Adrenal gland (tissue), 12 donors: Measurements from ENCODE around the gene HOXC6. TPM values are rescaled to one million over a fixed set of nuclear protein-coding genes. Genes with fewer than 3 reads are reported as not detected.

ENCODE experiments used
- DNase-seq, 7 donors: peaks; one replicate each; pipeline ENCODE4 v3.0.0-alpha.2; 2019 to 2020
- H3K27ac ChIP-seq, 5 donors: fragments of 200-600 bp; sonication (generic) in 4 of 5; 1 replicate in 3 of 5; 2 replicates in 2 of 5; pipeline versions ENCODE4 v1.5.1 to v1.8.0; 2016 to 2020; ENCODE audit warnings: mild to moderate bottlenecking in 1 of 5
- H3K27me3 ChIP-seq: fragments of 200-600 bp; 2 replicates; pipeline ENCODE4 v1.8.0; 2021
- H3K36me3 ChIP-seq, 2 donors: fragments of 200-600 bp; replicated peaks in 1 of 2; 1 replicate in 1 of 2; 2 replicates in 1 of 2; pipeline versions ENCODE4 v1.5.1 to v1.8.0; 2018 to 2022
- H3K4me1 ChIP-seq, 2 donors: fragments of 200-600 bp; replicated peaks in 1 of 2; 1 replicate in 1 of 2; 2 replicates in 1 of 2; pipeline versions ENCODE4 v1.5.1 to v1.8.0; 2018 to 2021
- H3K4me3 ChIP-seq, 4 donors: fragments of 200-600 bp; sonication (generic) in 3 of 4; one replicate each; pipeline ENCODE4 v1.5.1; 2016 to 2018
- H3K9me3 ChIP-seq, 3 donors: fragments of 200-600 bp; sonication (generic) in 1 of 3; replicated peaks in 1 of 3; 1 replicate in 2 of 3; 2 replicates in 1 of 3; pipeline versions ENCODE4 v1.5.1 to v1.8.0; 2016 to 2021
- CTCF ChIP-seq, 6 experiments: fragments of 450-650 bp in 4 of 6; fragments of 200-600 bp in 2 of 6; sonication (generic) in 1 of 6; IDR thresholded peaks; 1 replicate in 5 of 6; 2 replicates in 1 of 6; pipeline versions ENCODE4 v1.5.1 to v1.8.0; 2016 to 2021; ENCODE audit warnings: antibody characterized with exemption in 6 of 6, mild to moderate bottlenecking in 2 of 6, moderate library complexity in 1 of 6
- POLR2A ChIP-seq, 2 donors: fragments of 450-650 bp; IDR thresholded peaks; one replicate each; pipeline ENCODE4 v1.6.1; 2017; ENCODE audit warnings: antibody characterized with exemption in 2 of 2, mild to moderate bottlenecking in 2 of 2, moderate library complexity in 1 of 2
- WGBS, 4 donors: extraction: QIAGEN DNeasy Blood & Tissue Kit in 2 of 4; methylation state at CpG; one replicate each; pipeline versions ENCODE4 v1.1.5 to v1.1.7; 2013 to 2017; 5-methylcytosine and 5-hydroxymethylcytosine counted together
- intact Hi-C, 2 donors: fragments of 100-400 bp; cut with DNase I; formaldehyde crosslinking; loops; one replicate each; pipeline versions ENCODE4 v1.14.1 to v1.15.0; 2022 to 2023
- polyA plus RNA-seq, 3 donors: library from polyadenylated mRNA; stranded (reverse); fragments of 200-250 nt in 2 of 3; fragments of 350-450 nt in 1 of 3; fragmentation: Illumina TruSeq in 1 of 3; extraction: RNeasy Lipid Tissue Mini Kit (QIAGEN cat#74804) in 1 of 3; gene quantifications; one replicate each; pipeline ENCODE4 v1.2.3, GENCODE V29; 2013 to 2014
- total RNA-seq, 9 donors: library from RNA; depleted of rRNA in 4 of 9; stranded (reverse); fragments of >200 nt in 4 of 9; fragments of 120-200 nt in 1 of 9; fragmentation: NEBNext Ultra II Directional in 1 of 9; extraction: Animal tissue kit (Norgen Biotek cat#: 25700) in 1 of 9; gene quantifications; one replicate each; pipeline versions ENCODE4 v1.1.0 to v1.2.4, GENCODE V29; 2013 to 2023
- donor health status: healthy with polysubstance abuse.
- donor health status: Bipolar disorder and iron deficiency.
- donor health status: DM: yes; HTN: yes; CAD: no.
- donor health status: DM: no; HTN: no; CAD: no.
- donor health status: DM: no; HTN: no; CAD: no.
- donor health status: DM: yes; HTN: yes; CAD: no.

HOXC6 gene
- total and polyA plus RNA-seq, 12 donors: 1.5 to 23.1 (median 13.2) TPM

GRCh38 chr12:53995378-53996239 lies 32.6 kb upstream of the HOXC6 start:
- peaks cover 59% of the 10 kb centered on the region for H3K27me3 ChIP-seq
- H3K36me3 ChIP-seq: no peaks in the 10 kb centered on the region

GRCh38 chr12:53996240-53997203 lies 31.7 kb upstream of the HOXC6 start:
- Histone ChIP-seq H3K4me3 (peak overlapping the region in 1 of 4 donors; percentile 6), H3K36me3 (no peaks in the 10 kb centered on the region), H3K4me1 (peaks cover 14 to 26% of the 10 kb centered on the region in 2 donors), H3K9me3 (no peaks in the 10 kb centered on the region), H3K27ac (peak overlapping the region in 1 of 5 donors; percentile 56), H3K27me3 (peaks cover 50% of the 10 kb centered on the region)
- WGBS, 4 donors: 66 to 81% (median 70%) methylated on average over 22 to 29 of the region's 29 CpGs
- DNase-seq: no peak
- TF ChIP-seq CTCF (IDR thresholded peaks at IDR 0.05): no peak
- TF ChIP-seq POLR2A (IDR thresholded peaks at IDR 0.05): no peak
- intact Hi-C loops: no loop called here

More at GRCh38 chr12:53995378-53996239, 32.6 kb upstream of the HOXC6 start:
- TF ChIP-seq CTCF (IDR thresholded peaks at IDR 0.05): no peak
- no peak for TF ChIP-seq POLR2A (IDR thresholded peaks at IDR 0.05)
- no peak for DNase-seq
- WGBS, 4 donors: 34 to 62% (median 45%) methylated on average over 29 to 48 of the region's 48 CpGs
- Histone ChIP-seq H3K4me1 (peaks cover 12 to 21% of the 10 kb centered on the region in 2 donors), H3K9me3 (no peaks in the 10 kb centered on the region), H3K4me3 (peak overlapping the region in 1 of 4 donors; percentile 6), H3K27ac (peak overlapping the region in 1 of 5 donors; percentile 56)
- intact Hi-C loops: no loop called here

- intact Hi-C loops: no loop called here
- TF ChIP-seq POLR2A (IDR thresholded peaks at IDR 0.05) (no peak), CTCF (IDR thresholded peaks at IDR 0.05) (no peak)
- Histone ChIP-seq H3K9me3 (no peaks in the 10 kb centered on the region), H3K36me3 (no peaks in the 10 kb centered on the region), H3K27ac (peak overlapping the region in 1 of 5 donors; percentile 3), H3K4me3 (no peak overlapping the region), H3K27me3 (peaks cover 40% of the 10 kb centered on the region), H3K4me1 (peaks cover 14 to 26% of the 10 kb centered on the region in 2 donors)
- DNase-seq: no peak
- 43 to 68% (median 59%) methylated on average over 32 to 35 of the region's 35 CpGs for WGBS, 4 donors
Measured at GRCh38 chr12:53997204-53998109, 30.8 kb upstream of the HOXC6 start.
